Psoas muscle (tissue), 8 donors: ENCODE data around the gene NKPD1. TPM values are rescaled to one million over a fixed set of nuclear protein-coding genes. Genes with fewer than 3 reads are reported as not detected.

Experiments used
- ATAC-seq, 4 donors: fragments of 200-7000 bp; cut with Tn5 transposase; one replicate each; pipeline ENCODE4 v1.9.1; 2020; ENCODE audit warnings: moderate library complexity in 3 of 4, mild to moderate bottlenecking in 2 of 4
- DNase-seq, 2 donors: peaks; one replicate each; pipeline ENCODE4 v3.0.0-alpha.2; 2020
- H3K27ac ChIP-seq: fragments of 200-600 bp; one replicate; pipeline ENCODE4 v1.8.0; 2022
- H3K27me3 ChIP-seq, 3 donors: fragments of 200-600 bp in 1 of 3; one replicate each; pipeline versions ENCODE4 v1.6.1 to v1.8.0; 2013 to 2022; ENCODE audit warnings: low read length in 2 of 3, mild to moderate bottlenecking in 2 of 3, moderate library complexity in 1 of 3; ENCODE audit not compliant: insufficient read depth in 3 of 3
- H3K36me3 ChIP-seq, 2 donors: fragments of 200-600 bp in 1 of 2; one replicate each; pipeline versions ENCODE4 v1.6.1 to v1.8.0; 2013 to 2022; ENCODE audit warnings: low read depth in 1 of 2, mild to moderate bottlenecking in 1 of 2, moderate library complexity in 1 of 2; ENCODE audit not compliant: insufficient read depth in 1 of 2
- H3K4me1 ChIP-seq: fragments of 200-600 bp; one replicate; pipeline ENCODE4 v1.8.0; 2022
- H3K4me3 ChIP-seq: fragments of 200-600 bp; one replicate; pipeline ENCODE4 v1.8.0; 2022; ENCODE audit warnings: mild to moderate bottlenecking
- H3K9me3 ChIP-seq: fragments of 200-600 bp; one replicate; pipeline ENCODE4 v1.8.0; 2022
- CTCF ChIP-seq: fragments of 200-600 bp; IDR thresholded peaks from one replicate; pipeline ENCODE4 v1.8.0; 2022; ENCODE audit warnings: antibody characterized with exemption
- WGBS, 3 donors: extraction: QIAGEN DNeasy Blood & Tissue Kit; methylation state at CpG; one replicate each; pipeline versions ENCODE4 v1.1.6 to v1.1.7; 2013; 5-methylcytosine and 5-hydroxymethylcytosine counted together
- intact Hi-C, 2 donors: fragments of 100-400 bp; cut with DNase I; formaldehyde crosslinking; loops; one replicate each; pipeline versions ENCODE4 v1.11.0 to v1.14.2; 2022
- polyA plus RNA-seq, 3 donors: library from polyadenylated mRNA; stranded (reverse); fragments of 200-250 nt; gene quantifications; one replicate each; pipeline ENCODE4 v1.2.3, GENCODE V29; 2013
- total RNA-seq, 4 donors: library from RNA; stranded (reverse); fragmentation: NEBNext Ultra II Directional in 2 of 4; extraction: Animal tissue kit (Norgen Biotek cat#: 25700) in 2 of 4; gene quantifications; one replicate each; pipeline versions ENCODE4 v1.2.1 to v1.2.4, GENCODE V29; 2021 to 2023
- donor health status: healthy with polysubstance abuse.
- donor health status: DM: no; HTN: no; CAD: no; lungs with moderate emphysema.
- donor health status: Bipolar disorder and iron deficiency.
- donor health status: healthy.
- donor health status: DM: yes; HTN: yes; CAD: no.
- donor health status: DM: no; HTN: no; CAD: no.
- donor health status: DM: no; HTN: no; CAD: no.
- donor health status: DM: yes; HTN: yes; CAD: no.

The NKPD1 gene
- total and polyA plus RNA-seq, 7 donors = 0.06 to 0.18 (median 0.08) TPM; not detected in 2

GRCh38 chr19:45140533-45140932 lies 20.2 kb downstream of the NKPD1 start:
- DNase-seq (no peak), ATAC-seq (no peak)
- peaks cover 4% of the 10 kb centered on the region for H3K4me1 ChIP-seq
- no peak overlapping the region for H3K27ac ChIP-seq
- no peaks in the 10 kb centered on the region for H3K27me3 ChIP-seq
- no peaks in the 10 kb centered on the region for H3K9me3 ChIP-seq
- H3K4me3 ChIP-seq = no peak overlapping the region
- H3K36me3 ChIP-seq = peaks cover 9 to 51% of the 10 kb centered on the region in 2 donors
- no peak for TF ChIP-seq CTCF
- WGBS, 3 donors = 92 to 98% (median 95%) methylated on average over 10 to 11 of the region's 11 CpGs
- intact Hi-C loops = no loop called here

DNA sequence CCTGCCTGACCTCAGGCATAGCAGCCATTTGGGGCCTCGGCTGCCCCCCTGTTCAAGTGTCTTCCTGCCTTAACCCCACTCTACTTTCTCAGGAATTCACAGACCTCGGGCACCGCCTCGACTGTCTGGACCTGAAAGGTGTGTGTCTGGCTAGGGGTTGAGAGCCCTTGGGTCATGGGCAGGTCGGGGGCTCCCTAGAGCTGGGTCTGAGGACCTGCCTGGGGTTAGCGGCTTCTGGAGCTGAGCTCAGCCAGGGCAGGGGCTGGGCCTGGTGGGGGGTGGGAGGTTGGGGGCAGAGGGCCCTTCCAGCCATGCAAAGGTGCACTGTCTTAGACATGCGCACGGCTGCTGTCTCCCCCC lies 20.7 kb downstream of the NKPD1 start:
- Histone ChIP-seq H3K9me3 (no peaks in the 10 kb centered on the region), H3K27ac (no peak overlapping the region), H3K27me3 (no peaks in the 10 kb centered on the region), H3K4me1 (peaks cover 4% of the 10 kb centered on the region), H3K4me3 (no peak overlapping the region), H3K36me3 (peaks cover 5 to 47% of the 10 kb centered on the region in 2 donors)
- 93 to 95% (median 94%) methylated on average over 8 of the region's 8 CpGs for WGBS, 3 donors
- DNase-seq (no peak), ATAC-seq (no peak)
- TF ChIP-seq CTCF = no peak
- intact Hi-C loops = no loop called here

GRCh38 chr19:45139286-45140143 lies 21.3 kb downstream of the NKPD1 start:
- ATAC-seq (no peak), DNase-seq (no peak)
- TF ChIP-seq CTCF = no peak
- H3K9me3 ChIP-seq = no peaks in the 10 kb centered on the region
- H3K4me3 ChIP-seq = no peak overlapping the region
- intact Hi-C loops = no loop called here
- 95 to 97% (median 95%) methylated on average over 24 of the region's 24 CpGs for WGBS, 3 donors
- no peaks in the 10 kb centered on the region for H3K27me3 ChIP-seq
- no peak overlapping the region for H3K27ac ChIP-seq
- H3K4me1 ChIP-seq = peaks cover 4% of the 10 kb centered on the region
- peaks cover 3 to 41% of the 10 kb centered on the region in 2 donors for H3K36me3 ChIP-seq

- H3K36me3 ChIP-seq = peaks cover 3 to 31% of the 10 kb centered on the region in 2 donors
- H3K4me3 ChIP-seq = no peak overlapping the region
- H3K27me3 ChIP-seq = no peaks in the 10 kb centered on the region
- H3K4me1 ChIP-seq = peaks cover 4% of the 10 kb centered on the region
- TF ChIP-seq CTCF = no peak
- H3K27ac ChIP-seq = no peak overlapping the region
- intact Hi-C loops = no loop called here
- no peak for ATAC-seq
- no peaks in the 10 kb centered on the region for H3K9me3 ChIP-seq
- no peak for DNase-seq
- WGBS, 3 donors = 74 to 76% (median 75%) methylated on average over 9 to 11 of the region's 11 CpGs
Measured at GRCh38 chr19:45138303-45138751, 22.5 kb downstream of the NKPD1 start.
